PFSK-1 (cell line): ENCODE measurements around the gene SIGLEC10.

ENCODE experiments used
- REST ChIP-seq, 2 experiments: IDR thresholded peaks; 2 replicates each; pipeline versions ENCODE4 v1.6.1 to v1.8.0; 2011 to 2012; ENCODE audit warnings: low read depth in 2 of 2, low read length in 2 of 2, control low read depth in 1 of 2, inconsistent platforms in 1 of 2, mild to moderate bottlenecking in 1 of 2, moderate library complexity in 1 of 2; ENCODE audit not compliant: insufficient read depth in 1 of 2
- SIN3A ChIP-seq: IDR thresholded peaks from 2 replicates; pipeline ENCODE4 v1.6.1; 2012; ENCODE audit warnings: mild to moderate bottlenecking, low read length, moderate library complexity, borderline replicate concordance; ENCODE audit not compliant: insufficient read depth
- TAF1 ChIP-seq: IDR thresholded peaks from 2 replicates; pipeline ENCODE4 v1.6.1; 2012; ENCODE audit warnings: low read length, control low read depth, borderline replicate concordance; ENCODE audit not compliant: insufficient read depth

GRCh38 chr19:51387924-51388389 lies 29.5 kb downstream of the SIGLEC10 start, which contains the start of gene LIM2:
- no peak for TF ChIP-seq TAF1
- TF ChIP-seq REST (IDR thresholded peaks at IDR 0.05; ENCODE audit: insufficient read depth in 1 of 2, low read depth in 2 of 2, low read length in 2 of 2): no peak
- TF ChIP-seq SIN3A: no peak
